ENCODE data around the gene CSNK1D.

- no peak for TF ChIP-seq CTCF (IDR thresholded peaks at IDR 0.05)
- TF ChIP-seq POLR2A (IDR thresholded peaks at IDR 0.05) = no peak
Observed at GRCh38 chr17:82202981-82203380, 70.5 kb downstream of the CSNK1D start.
